Activated T-helper 1 cell treated with anti-CD3 and anti-CD28 coated beads, Interleukin-2, amount 50 U/mL, for 16 hours (primary cell): ENCODE measurements around the gene CELA3B.
A peak's percentile ranks its signal among the peaks of the same experiment; 100 is the strongest.
"Not testable (repeated sequence)": the region's sequence is repeated elsewhere in the genome, so short reads cannot be mapped to it uniquely, and the experiment has no call there.

Experiments
- DNase-seq, 2 donors: peaks; one replicate each; pipeline ENCODE4 v3.0.0-alpha.2; 2020; ENCODE audit warnings: low read depth in 1 of 2, low spot score in 1 of 2

Gene CELA3B, protein sequence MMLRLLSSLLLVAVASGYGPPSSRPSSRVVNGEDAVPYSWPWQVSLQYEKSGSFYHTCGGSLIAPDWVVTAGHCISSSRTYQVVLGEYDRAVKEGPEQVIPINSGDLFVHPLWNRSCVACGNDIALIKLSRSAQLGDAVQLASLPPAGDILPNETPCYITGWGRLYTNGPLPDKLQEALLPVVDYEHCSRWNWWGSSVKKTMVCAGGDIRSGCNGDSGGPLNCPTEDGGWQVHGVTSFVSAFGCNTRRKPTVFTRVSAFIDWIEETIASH

DNA sequence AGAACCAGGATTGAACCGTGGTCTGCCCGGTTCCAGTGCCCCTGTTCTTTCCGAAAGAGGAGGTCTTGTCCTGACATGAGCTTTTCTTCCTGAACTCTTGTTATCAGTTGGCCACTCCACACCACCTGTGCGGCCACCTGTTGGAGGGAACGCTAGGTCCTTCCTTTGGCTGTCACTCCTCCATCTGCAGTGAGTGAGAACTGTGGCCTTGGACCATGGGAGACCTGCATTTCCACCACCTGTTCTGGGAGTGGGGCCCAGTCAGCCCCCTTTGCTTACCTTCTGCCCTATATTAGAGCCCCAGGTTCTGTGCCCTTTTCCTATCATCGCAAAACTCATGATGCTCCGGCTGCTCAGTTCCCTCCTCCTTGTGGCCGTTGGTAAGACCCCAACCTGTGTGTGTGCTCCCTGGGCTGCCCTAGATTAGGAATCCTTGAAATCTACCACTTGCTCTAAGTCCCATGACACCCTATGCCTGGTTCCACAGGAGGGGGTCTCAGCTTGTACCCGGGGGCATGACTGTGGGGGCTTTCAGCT lies at the start of gene CELA3B:
Gene CELA3B (plus strand): TSS at position 320 of the 537 bp plus-strand sequence. CDS start 18 bp downstream, at position 338.
- DNase-seq = not testable (repeated sequence)

DNA sequence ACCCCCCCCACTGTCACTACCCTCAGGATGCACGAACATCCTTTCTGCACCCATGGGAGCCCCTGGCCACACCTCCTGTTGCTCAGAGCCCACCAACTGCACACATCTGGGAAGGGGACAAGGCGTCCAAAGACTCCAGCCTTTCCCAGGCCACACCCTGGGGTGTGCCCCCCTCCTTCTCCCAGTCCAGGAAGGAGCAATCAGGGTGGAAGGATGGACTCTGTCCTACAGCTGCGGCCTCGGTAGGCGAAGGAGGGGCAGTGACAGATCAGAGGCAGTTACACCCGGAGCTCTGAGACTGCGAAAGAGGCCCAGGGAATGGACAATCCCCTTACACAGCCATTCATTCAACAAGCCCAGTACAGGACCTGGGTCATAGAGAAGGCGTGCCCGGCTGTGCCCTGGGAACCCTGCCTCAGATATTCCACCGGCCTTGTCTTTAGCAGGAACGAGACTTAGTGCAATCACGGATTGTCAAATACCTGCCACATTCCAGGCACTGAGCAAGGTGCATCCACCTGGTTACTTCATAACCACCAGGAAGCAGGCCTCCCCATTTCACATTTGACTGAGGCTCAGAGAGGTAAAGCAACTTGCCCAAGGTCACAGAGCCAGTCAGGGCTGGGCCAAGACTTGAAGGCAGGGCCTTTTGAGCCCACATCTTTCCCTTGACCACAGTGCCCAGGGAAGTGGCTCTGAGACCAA lies 49.1 kb upstream of the CELA3B start:
- DNase-seq = no peak

DNA sequence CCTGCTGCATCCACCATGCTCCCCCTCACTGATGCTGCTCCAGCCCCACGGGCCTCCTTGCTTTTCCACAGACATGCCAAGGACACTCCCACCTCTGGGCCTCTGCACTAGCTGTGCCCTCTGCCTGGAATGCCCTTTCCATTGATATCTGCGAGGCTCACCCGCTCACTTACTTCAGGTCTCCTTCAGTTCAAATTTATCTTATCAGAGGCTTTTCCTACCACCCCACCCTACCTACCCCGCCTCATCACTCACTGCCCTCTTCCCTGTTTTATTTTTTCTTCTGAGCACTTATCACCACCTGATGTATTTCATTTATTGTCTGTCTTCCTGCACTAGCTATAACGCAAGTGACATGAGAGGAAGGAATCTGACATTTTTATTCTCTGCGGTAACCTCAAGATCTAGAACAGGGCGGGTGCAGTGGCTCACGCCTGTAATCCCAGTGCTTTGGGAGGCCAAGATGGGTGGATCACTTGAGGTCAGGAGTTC lies 46.7 kb upstream of the CELA3B start:
- no peak for DNase-seq

DNA sequence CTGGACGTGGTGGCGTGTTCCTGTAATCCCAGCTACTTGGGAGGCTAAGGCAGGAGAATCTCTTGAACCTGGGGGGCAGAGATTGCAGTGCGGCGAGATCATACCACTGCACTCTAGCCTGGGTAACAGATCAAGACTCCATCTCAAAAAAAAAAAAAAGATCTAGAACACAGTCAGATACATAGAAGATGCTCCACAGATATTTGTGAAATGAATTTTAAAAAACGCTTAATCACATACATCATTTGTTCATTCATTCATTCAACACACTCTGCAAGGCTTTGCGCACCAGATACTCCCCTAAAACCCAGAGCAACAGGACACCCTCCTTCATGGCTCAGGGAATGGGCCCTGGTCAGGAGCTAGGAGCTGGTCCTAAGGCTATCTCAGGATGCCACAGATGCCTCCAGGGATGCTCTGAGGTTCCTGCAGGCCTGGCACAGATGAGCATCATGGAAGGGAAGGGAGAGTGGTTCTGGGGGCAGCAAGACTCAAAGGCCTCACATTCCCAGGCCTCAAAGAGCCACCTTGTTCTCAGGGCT lies 46.1 kb upstream of the CELA3B start:
- DNase-seq = no peak

DNA sequence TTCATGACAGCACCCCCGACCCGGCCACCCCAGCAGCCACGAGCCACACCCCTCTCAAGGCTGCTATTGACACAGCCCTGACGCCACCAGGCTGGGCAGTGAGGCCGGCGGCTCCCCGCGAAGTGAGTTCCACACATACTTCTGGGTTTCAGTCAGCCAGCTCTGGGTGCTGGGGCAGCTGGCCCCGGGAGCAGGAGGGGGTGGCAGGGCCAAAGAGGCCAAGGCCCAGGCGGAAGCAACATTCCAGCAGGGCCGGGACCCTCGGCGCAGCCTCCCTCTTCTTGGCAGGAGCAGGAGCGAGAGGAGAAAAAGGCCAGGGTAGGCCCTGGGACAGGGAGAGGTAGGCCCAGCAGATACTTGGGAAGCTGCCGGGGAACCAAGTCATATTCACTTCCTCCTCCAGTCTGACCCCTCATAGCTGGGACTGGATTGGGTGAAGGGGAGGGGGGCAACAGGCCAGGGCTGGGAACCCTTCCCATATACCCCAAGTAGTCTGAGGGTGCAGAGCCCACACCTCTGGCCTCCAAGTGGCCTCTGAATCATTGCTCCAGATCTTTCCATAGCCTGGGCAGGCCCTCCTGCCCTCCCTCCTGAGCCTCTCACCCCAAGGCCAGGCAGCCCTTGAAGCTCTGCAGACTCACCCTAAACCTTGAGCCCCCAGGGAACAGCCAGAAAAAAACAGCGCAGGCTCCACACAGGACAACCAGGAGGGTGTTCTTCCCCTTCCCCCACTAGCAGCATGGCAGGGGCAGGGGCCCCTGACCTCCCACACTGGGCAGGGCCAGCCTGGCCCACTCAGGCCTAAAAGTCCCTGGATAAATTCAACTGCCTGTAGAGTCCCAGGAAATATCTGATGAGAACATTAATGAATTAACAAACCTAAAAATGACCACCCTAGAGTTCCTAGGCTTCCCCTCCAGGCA lies 45.4 kb upstream of the CELA3B start:
- no peak for DNase-seq

DNA sequence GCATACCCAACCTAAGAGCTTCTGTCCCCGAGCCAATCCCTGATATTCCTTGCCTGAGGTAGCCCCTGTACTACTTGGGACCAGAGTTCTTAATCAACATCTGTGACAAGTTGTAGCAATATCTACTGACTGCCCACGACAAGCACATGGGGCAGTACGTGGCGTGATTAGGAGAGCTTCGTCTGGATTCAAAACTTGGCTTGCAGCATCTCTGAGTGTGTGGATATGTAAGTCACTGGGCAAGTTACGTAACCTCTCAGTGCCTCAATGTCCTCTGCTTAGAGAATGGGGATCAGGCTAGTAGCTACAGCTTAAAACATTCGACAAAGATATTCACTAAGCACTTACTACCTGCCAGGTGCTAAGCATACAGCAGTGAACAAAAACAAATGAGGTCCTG lies 44.7 kb upstream of the CELA3B start:
- DNase-seq = no peak

DNA sequence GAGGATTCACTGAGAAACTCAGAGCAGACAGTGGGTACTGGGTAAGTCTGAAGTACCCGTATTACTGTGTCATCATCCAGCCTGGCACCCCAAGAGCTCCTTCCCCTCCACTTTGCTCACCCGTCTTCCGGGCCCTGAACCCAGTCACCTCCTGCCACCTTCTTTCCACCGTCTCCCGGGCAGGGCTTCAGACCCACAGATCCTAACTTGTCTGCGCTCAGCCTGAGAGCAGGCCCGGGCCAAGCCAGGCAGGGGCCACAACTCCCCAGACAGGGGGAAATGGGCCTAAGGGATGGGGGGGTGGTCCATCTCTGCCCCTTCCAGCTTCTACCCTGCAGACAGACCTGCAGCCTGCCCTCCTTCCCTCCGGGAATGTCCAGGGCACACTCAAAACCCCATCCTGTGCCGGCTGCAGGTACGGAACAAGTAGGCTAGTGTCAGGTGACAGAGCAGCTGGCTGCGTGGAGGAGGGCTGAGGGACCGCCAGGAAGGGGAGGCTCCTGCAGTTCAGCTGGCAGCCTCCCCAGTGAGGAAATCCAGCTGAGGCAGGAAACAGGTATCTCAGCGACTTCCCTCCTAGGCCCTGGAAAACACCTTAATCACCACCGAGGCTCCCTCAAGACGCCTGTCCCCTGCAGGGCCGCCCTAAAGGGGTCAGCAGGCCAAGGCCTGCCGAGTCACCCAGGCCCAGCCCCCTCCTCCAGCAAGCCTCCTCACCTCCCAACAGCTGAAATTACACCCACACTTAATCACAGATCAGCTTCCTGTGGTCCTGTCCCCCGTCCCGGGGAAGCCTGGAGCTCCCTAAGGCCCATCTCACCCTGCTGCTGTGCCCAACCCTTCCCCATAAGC lies 43.2 kb upstream of the CELA3B start:
- DNase-seq = no peak

DNA sequence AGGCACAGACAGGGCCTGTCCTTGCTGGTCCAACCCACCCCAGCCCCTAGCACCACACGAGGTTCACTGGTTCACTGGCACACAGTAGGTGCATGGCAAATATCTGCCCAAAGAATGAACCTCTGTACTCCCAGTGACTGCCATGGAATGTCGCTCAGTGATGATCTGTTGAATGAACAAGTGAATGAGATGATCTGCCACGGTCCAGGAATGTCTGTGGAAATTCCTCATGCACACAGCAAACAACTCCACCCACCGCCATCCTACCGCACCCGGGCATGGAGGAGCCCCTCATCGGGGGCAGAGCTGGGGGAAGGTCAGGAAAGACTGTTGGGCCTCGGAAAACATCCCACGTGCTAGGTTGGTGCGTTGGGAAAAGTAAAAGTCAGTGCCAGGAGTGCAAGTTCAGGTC lies 41.4 kb upstream of the CELA3B start:
- DNase-seq = no peak

DNA sequence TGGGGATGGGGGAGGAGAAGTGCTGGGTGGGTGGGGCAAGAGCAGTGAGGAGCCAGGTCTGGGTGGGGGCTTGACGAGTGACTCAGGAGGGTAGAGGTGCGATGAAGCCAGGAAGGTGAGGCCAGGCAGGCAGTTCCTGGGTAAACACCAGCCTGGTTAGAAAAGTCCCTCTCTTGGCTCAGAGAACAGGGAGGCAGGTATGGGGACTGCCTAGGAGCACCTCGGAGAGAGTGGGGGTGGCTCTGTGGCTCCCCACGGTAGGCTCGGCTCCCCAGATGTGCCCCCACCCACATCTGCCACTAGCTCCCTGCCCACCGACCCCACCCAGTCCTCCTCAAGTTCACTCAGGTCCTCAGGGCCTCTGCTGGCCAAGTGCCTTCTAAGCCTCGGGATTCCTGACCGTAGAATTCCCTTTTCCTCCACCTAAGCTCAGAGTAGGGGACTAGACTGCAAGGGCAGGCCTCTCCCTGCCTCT lies 40.9 kb upstream of the CELA3B start:
- no peak for DNase-seq

DNA sequence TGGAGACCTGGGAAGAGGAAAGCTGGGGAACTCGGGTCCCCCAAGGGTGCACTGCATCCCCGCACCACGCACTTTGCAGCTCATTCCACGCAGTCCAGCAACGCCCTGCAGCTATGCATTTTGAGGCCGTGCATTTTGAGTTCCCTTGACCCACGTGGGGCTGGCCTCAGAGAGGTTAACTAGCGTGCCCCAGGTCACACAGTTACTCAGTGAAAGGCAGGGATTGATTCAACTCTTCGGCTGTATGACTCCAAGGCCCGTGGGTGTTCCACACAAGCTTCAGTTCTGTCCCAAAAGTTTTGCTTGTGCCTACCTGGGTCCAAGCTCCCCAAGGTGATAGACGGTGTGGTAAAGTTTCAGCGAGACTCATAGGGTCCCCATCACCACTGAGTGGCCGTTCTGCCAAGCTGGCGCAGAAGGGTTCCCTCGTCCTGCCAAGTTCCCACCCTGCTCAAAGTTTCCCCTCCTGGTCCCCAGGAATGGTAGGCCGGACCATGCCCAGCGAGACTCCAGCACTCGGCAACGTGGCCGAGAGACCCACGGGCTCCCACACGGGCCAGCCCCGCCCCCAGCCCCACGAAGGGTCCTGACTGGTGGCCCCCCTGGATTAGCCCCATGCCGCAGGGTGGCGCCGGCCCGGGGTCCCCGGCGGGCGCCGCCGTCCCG lies 40.3 kb upstream of the CELA3B start:
- no peak for DNase-seq

DNA sequence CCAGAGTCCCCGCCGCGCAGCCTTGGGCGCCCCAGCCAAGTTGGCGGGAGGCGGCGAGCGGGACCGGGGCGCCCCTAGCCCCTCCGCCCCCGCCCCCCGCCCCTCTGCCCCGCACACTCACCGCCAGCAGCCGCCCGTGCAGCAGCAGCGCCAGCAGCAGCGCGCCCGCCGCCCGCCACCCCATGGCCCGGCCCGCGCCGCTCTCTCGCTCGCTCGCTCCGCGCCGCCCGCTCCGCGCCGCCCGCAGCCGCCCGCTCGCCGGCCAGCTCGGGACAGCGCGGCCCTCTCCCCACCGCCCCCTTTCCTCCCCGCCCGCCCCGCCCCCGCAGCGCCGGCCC lies 39.8 kb upstream of the CELA3B start, which contains the start of gene HSPG2:
Gene HSPG2 (minus strand): TSS at position 277 of the 338 bp plus-strand sequence. CDS start 93 bp downstream, at position 184.
- no peak for DNase-seq

DNA sequence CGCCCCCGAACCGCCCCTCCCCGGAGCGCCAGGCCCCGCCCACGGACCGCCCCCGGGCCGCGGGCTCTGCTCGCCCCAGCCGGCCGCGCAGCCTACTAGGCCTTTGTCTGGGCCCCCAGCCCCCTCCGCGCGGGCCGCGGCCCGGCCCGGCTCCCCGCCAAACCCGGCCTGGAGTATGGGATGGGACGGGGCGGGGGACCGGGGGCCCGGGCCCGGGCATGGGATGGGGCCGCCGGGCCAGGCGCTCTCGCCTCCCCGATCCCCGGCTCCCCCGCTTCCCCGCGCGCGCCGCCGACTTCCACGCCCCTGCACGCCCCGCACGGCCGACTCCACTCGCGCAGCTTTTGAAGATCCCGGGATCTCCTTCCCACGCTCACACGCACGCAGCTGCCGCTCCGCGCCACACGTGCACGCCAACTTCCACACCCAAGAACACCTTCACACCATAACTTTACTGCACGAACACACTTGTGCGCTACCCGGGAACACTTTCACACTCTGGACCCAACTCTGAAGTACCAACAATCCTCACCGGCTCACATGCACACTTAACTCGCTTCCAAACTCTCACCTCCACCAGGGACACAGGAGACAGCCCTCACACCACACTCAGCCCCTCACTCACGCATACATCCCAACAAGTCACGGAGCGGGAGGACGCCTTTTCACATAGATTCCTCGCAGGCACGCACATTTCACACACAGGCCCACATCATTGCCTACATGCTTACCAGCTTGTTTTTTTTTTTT lies 39.3 kb upstream of the CELA3B start:
- DNase-seq = peak; percentile 34 to 57

DNA sequence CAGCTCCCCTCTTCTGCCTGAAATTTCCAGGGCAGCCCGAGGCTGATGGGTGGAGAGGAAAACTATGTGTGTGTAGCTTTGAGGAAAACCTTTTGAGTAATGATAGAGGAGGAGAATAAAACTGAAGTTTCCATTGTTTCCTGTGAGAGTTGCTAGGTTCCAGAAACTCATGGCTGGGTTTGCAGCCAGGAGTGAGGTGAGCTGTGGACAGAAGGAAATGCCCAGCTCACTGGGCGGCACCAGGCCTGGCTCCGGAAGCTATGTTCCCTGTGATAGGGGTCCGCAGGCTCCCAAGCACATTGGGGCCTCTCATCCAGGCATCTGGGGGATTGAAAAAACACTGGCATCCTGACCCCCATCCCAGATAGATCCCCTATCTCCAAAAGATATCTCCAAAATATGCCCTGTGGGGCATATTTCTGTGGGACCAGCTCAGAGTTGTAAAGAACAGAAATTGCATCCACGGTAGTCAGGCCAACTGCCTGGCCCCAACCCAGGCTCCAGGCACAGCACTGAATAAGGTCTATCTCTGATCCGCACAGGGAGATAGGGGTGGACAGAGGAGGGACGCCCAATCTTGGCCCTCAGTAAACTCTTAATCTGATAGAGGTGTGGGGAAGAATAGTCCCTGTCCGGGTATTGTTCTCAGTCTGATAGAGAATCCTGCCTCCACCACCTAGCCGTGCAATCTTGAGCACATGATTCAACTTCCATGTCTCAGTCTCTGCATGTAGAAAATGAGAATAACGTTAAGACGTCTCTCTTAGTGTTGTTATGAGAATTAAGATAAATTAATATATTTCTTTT lies 37.9 kb upstream of the CELA3B start:
- DNase-seq = no peak

DNA sequence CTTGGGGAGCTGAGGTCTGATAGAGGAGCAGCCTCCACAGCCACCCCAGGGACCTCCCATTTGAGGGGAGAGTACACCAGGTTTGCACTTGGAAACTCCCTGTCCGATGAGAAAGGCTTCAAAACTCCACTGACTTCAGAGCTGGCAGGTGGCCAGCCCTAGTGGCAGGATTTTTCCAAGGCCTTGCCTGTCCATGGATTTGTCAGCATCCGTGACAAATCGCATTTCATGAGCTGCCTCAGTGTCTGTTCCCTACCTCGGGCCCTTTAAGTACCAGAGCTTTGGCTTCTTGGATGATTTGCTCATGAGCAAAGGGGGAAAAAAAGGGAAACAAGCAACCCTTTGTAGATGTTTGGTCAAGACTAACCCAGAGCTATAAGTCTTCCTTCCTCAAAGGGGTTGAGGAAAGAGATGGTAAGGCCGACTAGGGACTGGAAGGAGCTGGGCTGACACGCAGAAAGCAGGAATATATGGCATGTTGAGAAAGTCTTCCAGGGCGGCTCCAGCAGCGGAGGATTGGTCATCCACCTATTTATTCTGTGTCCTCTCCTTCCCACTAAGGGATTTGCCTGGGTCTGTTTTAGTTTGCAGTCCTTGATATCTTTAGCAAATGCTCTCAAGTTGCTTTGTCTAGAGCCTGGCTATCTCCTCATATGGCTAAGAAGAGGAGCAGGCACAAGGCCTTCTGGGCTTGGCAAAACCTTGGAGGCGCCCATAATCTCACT lies 37.0 kb upstream of the CELA3B start:
- DNase-seq = no peak

DNA sequence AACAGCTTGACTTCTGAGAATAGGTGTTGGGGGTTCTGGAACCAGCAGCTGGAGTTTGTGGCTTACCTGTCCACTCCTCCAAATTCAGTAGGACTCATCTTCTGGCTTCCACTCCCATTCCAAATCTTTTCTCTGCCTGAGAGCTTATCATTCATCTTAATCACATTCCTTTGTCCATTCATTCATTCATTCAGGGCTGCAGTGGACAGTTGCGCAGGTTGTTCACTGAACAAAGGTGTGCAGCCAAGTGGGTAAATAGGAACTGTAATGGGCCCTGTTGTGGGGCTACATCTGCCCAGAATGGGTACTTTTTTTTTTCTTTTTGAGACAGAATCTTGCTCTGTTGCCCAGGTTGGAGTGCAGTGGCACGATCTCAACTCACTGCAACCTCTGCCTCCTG lies 36.3 kb upstream of the CELA3B start:
- DNase-seq = no peak

DNA sequence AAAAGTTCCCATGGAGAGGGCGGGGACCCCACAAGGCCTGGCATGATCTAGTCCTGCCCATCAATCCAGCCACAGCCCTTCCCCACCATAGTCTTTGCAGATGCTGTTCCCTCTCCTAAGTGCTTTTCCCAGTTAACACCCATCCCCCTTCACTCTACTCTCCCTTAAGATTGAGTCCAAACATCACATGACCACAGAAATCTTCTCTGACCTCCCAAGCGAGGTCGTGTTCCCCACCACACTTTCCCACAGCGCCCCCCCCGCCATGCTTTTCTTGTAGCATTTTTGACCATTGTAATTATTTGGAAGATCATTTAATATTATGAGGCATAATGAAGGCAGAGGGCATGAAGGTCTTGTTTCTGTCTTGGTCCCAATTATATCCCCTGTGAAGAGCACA lies 35.5 kb upstream of the CELA3B start:
- no peak for DNase-seq

DNA sequence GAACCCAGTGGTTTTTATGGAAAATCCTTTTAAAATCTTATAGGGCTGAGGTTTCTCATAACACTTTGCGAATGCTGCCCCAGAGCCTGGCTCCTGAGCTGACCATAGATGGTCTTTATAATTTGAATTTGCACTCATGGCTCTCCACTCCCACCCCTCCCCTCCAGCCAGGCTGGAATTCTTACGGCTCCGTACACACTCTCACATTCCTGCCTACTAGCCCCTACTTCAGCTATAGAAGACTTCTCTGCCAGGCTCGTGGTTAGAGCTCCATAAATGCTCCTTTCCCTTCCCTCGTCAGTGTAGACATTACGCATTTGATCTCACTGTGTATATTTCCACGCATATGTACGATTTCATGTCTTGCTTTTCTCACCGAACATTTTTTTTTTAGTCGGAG lies 34.4 kb upstream of the CELA3B start:
- DNase-seq = no peak
